Right cardiac atrium (tissue), 5 donors: Measurements from ENCODE around the gene SRP14. TPM values are rescaled to one million over a fixed set of nuclear protein-coding genes. Genes with fewer than 3 reads are reported as not detected.
A peak's percentile ranks its signal among the peaks of the same experiment; 100 is the strongest.

ENCODE experiments used
- ATAC-seq, 2 donors: fragments of 200-7000 bp; cut with Tn5 transposase; one replicate each; pipeline versions ENCODE4 v1.8.0 to v1.9.1; 2020; ENCODE audit warnings: moderate library complexity in 2 of 2, mild to moderate bottlenecking in 1 of 2
- DNase-seq, 3 donors: peaks; one replicate each; pipeline ENCODE4 v3.0.0-alpha.2; 2020
- H3K27ac ChIP-seq: one replicate; pipeline ENCODE4 v1.5.1; 2013; ENCODE audit warnings: mild to moderate bottlenecking, low read length, control low read depth, moderate library complexity
- H3K27me3 ChIP-seq: one replicate; pipeline ENCODE4 v1.6.1; 2013; ENCODE audit not compliant: control insufficient read depth, insufficient read depth
- H3K4me1 ChIP-seq: one replicate; pipeline ENCODE4 v1.6.1; 2013; ENCODE audit warnings: low read length; ENCODE audit not compliant: control insufficient read depth, insufficient read depth
- H3K4me3 ChIP-seq: one replicate; pipeline ENCODE4 v1.5.1; 2013; ENCODE audit warnings: low read length, control low read depth
- H3K9me3 ChIP-seq: one replicate; pipeline ENCODE4 v1.6.1; 2013; ENCODE audit warnings: low read length; ENCODE audit not compliant: control insufficient read depth
- WGBS: extraction: QIAGEN DNeasy Blood & Tissue Kit; methylation state at CpG from one replicate; pipeline ENCODE4 v1.1.7; 2013; 5-methylcytosine and 5-hydroxymethylcytosine counted together
- intact Hi-C, 4 donors: fragments of 100-400 bp; cut with DNase I; formaldehyde crosslinking; loops; one replicate each; pipeline versions ENCODE4 v1.11.0 to v1.14.0; 2022 to 2023
- polyA plus RNA-seq: library from polyadenylated mRNA; stranded (reverse); fragments of 200-250 nt; gene quantifications from one replicate; pipeline ENCODE4 v1.2.3, GENCODE V29; 2013
- total RNA-seq, 4 donors: library from RNA; stranded (reverse); fragmentation: NEBNext Ultra II Directional; extraction: Animal tissue kit (Norgen Biotek cat#: 25700); gene quantifications; one replicate each; pipeline ENCODE4 v1.2.1, GENCODE V29; 2021
- donor health status: healthy with polysubstance abuse.
- donor health status: DM: no; HTN: yes; CAD: no.
- donor health status: DM: no; HTN: no; CAD: no.
- donor health status: DM: no; HTN: yes; CAD: no; lungs with severe emphysema.
- donor health status: DM: yes; HTN: yes; CAD: no.

SRP14 gene
- total and polyA plus RNA-seq, 5 donors = 184 to 574 (median 214) TPM

GRCh38 chr15:40048211-40048792 lies 9.3 kb upstream of the SRP14 start:
- H3K9me3 ChIP-seq = no peaks in the 10 kb centered on the region
- no peaks in the 10 kb centered on the region for H3K27me3 ChIP-seq
- intact Hi-C loops = loop anchor here (5.0 to 10.0 kb wide), 5 partner anchors 54 to 226 kb away; partner anchors contain the start of gene BMF (in 2 of the 4)
- no peak overlapping the region for H3K4me3 ChIP-seq
- WGBS = 54% methylated on average over 10 of the region's 10 CpGs
- peak overlapping the region; percentile 19 for H3K27ac ChIP-seq
- H3K4me1 ChIP-seq = peaks cover 9% of the 10 kb centered on the region
- DNase-seq = peak in 2 of 3 donors; percentile 53 to 56
- ATAC-seq = no peak

DNA sequence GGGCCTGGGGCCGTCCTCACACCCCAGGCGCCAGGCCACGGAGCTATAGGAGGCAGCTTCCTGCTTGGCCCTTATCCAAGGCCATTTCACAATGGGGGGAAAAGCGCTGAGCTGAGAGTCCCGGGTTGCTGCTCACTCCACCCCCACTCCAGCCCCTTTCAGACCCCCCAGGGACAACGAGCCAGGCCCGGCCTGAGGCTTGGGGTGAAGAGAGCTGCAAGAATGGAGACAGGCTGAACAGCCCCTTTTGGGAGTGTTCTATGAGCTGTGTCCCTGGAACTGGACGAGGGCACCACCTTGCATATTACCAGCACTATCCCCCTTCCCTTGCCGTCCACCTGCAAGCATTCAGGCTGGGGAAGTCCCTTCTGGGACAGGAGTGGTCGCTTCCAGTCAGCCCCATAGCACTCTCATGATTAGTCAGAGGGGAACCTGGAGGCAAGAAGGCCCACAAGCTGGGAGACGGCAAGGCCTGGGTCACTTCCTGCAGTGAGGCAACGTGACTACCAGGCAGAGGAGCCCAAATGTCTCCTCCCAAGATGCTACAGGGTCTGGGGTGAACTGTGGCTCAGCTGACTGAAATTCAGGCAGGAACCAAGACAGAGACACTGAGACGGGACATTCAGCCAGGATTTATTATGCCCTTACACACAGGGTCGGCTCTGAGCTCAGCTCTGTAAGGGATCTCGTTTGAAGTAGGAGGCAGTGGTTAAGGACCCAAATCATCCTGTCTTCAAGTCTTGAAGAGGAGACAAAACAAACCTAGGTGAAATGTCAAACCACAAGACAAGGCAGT lies 8.6 kb upstream of the SRP14 start:
- Histone ChIP-seq H3K4me3 (no peak overlapping the region), H3K4me1 (peaks cover 9% of the 10 kb centered on the region), H3K27ac (peak overlapping the region; percentile 19), H3K27me3 (no peaks in the 10 kb centered on the region), H3K9me3 (no peaks in the 10 kb centered on the region)
- DNase-seq (peak; percentile 54 to 79 (median 76)), ATAC-seq (peak; percentile 38 to 44)
- intact Hi-C loops = loop anchor here (5.0 to 10.0 kb wide), 5 partner anchors 55 to 227 kb away; partner anchors contain the start of gene BMF (in 2 of the 4)
- 32% methylated on average over 15 of the region's 15 CpGs for WGBS

- peaks cover 9% of the 10 kb centered on the region for H3K4me1 ChIP-seq
- ATAC-seq = no peak
- intact Hi-C loops = loop anchor here (5.0 to 10.0 kb wide), 5 partner anchors 55 to 228 kb away; partner anchors contain the start of gene BMF (in 2 of the 4)
- no peaks in the 10 kb centered on the region for H3K27me3 ChIP-seq
- no peaks in the 10 kb centered on the region for H3K9me3 ChIP-seq
- no peak for DNase-seq
- peak overlapping the region; percentile 7 for H3K27ac ChIP-seq
- H3K4me3 ChIP-seq = no peak overlapping the region
- WGBS = 76% methylated on average over 5 of the region's 5 CpGs
These were observed 7.9 kb upstream of the SRP14 start for GRCh38 chr15:40046721-40047414.

DNA sequence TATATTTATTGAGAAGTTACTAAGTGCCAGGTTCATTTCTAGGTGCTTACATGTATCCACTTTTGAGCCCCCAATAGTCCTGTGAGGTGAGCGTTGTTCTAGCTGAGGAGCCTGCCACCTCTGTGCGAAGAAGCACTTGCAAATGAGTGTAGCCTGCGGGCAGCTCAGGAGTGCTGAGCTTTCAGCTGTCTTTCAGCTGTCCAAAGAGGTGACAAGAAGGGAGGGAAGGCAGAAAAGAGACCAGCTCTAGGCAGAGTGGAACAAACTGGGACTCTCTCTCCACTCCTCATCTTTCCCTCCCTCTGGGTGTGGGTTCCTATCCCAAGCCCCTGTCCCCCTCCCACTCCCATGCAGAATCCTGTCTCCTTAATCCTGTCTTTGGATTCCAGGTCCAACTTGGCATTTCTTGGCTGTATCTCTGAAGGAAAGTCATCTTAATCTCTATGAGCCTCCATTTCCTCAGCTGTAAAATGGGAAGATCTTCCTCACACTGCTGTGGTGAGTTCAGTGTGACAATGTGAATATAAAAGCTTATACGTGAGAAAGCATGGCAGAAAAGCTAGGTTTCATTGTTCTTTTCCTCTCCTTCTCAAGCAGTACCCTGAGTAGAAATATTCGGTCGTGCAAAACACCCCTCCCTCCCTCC lies 6.7 kb upstream of the SRP14 start:
- H3K27me3 ChIP-seq = no peaks in the 10 kb centered on the region
- 83% methylated on average over 6 of the region's 6 CpGs for WGBS
- DNase-seq = no peak
- ATAC-seq = peak in 1 of 2 donors; percentile 7
- no peak overlapping the region for H3K4me3 ChIP-seq
- H3K27ac ChIP-seq = no peak overlapping the region
- H3K9me3 ChIP-seq = no peaks in the 10 kb centered on the region
- H3K4me1 ChIP-seq = peaks cover 9% of the 10 kb centered on the region
- intact Hi-C loops = loop anchor here (2.0 to 10.0 kb wide), 6 partner anchors 57 to 229 kb away; partner anchors contain the start of gene BMF (in 2 of the 4)

- WGBS = 5% methylated on average over 22 of the region's 22 CpGs
- no peaks in the 10 kb centered on the region for H3K9me3 ChIP-seq
- no peaks in the 10 kb centered on the region for H3K27me3 ChIP-seq
- no peak overlapping the region for H3K4me3 ChIP-seq
- intact Hi-C loops = loop anchor here (2.0 to 10.0 kb wide), 6 partner anchors 57 to 230 kb away; partner anchors contain the start of gene BMF (in 2 of the 4)
- H3K4me1 ChIP-seq = peaks cover 9% of the 10 kb centered on the region
- DNase-seq = peak; percentile 91 to 96 (median 96)
- ATAC-seq = peak; percentile 91 to 95
- no peak overlapping the region for H3K27ac ChIP-seq
These were observed 6.0 kb upstream of the SRP14 start for GRCh38 chr15:40044717-40045571.

DNA sequence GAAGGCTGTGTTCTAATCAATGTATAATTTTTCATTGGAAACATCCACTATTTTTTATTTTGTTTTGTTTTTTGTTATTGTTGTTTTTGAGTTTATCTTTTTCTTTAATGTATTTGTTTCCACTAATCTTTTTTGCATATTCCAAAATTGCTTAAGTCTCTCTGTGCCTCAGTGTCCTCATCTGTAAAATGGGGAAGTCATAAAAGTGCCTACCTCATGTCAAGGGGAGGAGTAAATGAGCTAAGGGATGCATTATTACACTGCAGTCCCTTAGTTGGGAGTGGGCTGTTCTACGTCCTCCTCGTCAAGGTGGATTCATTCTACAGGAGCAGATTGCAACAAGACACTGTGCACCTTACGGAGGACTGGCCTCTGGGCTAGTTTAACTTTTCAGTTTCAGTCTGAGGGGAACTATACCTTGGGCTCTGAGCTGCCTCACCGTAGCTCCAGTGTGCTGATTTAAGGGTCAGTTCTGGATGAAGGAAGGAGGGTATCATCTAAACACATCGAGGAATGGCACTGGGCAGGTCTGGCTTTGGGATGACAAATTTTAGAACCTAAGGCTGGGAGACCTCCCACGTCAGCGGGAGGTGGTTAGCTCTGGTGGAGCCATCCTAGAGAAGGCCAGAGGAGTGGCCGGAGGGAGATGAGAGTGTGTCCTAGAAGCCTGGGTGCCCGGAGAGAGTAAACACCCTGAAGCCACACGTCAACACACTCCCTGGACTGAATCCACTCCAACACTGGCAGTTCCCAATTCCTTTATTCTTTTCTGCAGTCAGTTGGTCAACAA lies 5.1 kb upstream of the SRP14 start:
- H3K27ac ChIP-seq = no peak overlapping the region
- H3K4me3 ChIP-seq = no peak overlapping the region
- H3K9me3 ChIP-seq = no peaks in the 10 kb centered on the region
- H3K27me3 ChIP-seq = no peaks in the 10 kb centered on the region
- DNase-seq = no peak
- intact Hi-C loops = loop anchor here in 3 of 4 donors (2.0 to 10.0 kb wide), 3 partner anchors 61 to 231 kb away; partner anchors contain the start of gene BMF (in 1 of the 3)
- H3K4me1 ChIP-seq = peaks cover 9% of the 10 kb centered on the region
- whole genome bisulfite sequencing = 75% methylated on average over 10 of the region's 10 CpGs
- ATAC-seq = no peak

GRCh38 chr15:40042791-40043320 lies 3.9 kb upstream of the SRP14 start:
- Histone ChIP-seq H3K27me3 (no peaks in the 10 kb centered on the region), H3K4me1 (peaks cover 4% of the 10 kb centered on the region), H3K27ac (no peak overlapping the region), H3K4me3 (no peak overlapping the region), H3K9me3 (no peaks in the 10 kb centered on the region)
- intact Hi-C loops = loop anchor here in 2 of 4 donors (10.0 kb wide), 2 partner anchors 62 to 232 kb away; partner anchors contain the start of gene BMF (in 1 of the 2)
- ATAC-seq (no peak), DNase-seq (no peak)
- WGBS = 91% methylated on average over 5 of the region's 5 CpGs

GRCh38 chr15:40040770-40041169 lies 1.8 kb upstream of the SRP14 start:
- intact Hi-C loops = loop anchor here in 2 of 4 donors (10.0 kb wide), 2 partner anchors 64 to 234 kb away; partner anchors contain the start of gene BMF (in 1 of the 2)
- Histone ChIP-seq H3K27ac (no peak overlapping the region), H3K4me1 (no peaks in the 10 kb centered on the region), H3K9me3 (no peaks in the 10 kb centered on the region), H3K4me3 (no peak overlapping the region), H3K27me3 (no peaks in the 10 kb centered on the region)
- ATAC-seq = no peak
- DNase-seq = no peak
- 79% methylated on average over 3 of the region's 3 CpGs for WGBS

DNA sequence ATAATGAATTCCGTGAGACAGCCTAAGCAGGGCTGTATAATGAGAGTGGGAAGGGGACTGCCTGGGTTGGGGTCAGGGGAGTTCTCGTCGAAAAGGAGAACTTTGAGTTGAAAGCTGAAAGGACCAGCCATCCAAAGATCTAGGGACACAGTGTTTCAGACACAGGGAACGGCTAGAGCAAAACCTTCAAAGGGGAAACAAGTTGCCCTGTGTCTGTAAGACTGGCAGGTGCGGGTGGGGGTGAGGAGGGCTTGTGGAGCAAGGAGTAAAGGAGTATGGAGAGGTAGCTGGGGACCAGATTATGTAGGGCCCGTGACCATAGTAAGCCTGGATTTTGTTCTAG lies 1.3 kb upstream of the SRP14 start:
- no peak overlapping the region for H3K27ac ChIP-seq
- no peaks in the 10 kb centered on the region for H3K27me3 ChIP-seq
- H3K4me1 ChIP-seq = no peaks in the 10 kb centered on the region
- no peak overlapping the region for H3K4me3 ChIP-seq
- WGBS = 62% methylated on average over 6 of the region's 6 CpGs
- intact Hi-C loops = loop anchor here in 2 of 4 donors (10.0 kb wide), 2 partner anchors 65 to 235 kb away; partner anchors contain the start of gene BMF (in 1 of the 2)
- H3K9me3 ChIP-seq = no peaks in the 10 kb centered on the region
- no peak for DNase-seq
- no peak for ATAC-seq
